Right cardiac atrium (tissue), 5 donors: ENCODE measurements around the gene RNU2-1. TPM values are rescaled to one million over a fixed set of nuclear protein-coding genes. Genes with fewer than 3 reads are reported as not detected.
"Not testable (repeated sequence)": the region's sequence is repeated elsewhere in the genome, so short reads cannot be mapped to it uniquely, and the experiment has no call there.

ENCODE experiments used
- ATAC-seq, 2 donors: fragments of 200-7000 bp; cut with Tn5 transposase; one replicate each; pipeline versions ENCODE4 v1.8.0 to v1.9.1; 2020; ENCODE audit warnings: moderate library complexity in 2 of 2, mild to moderate bottlenecking in 1 of 2
- DNase-seq, 3 donors: peaks; one replicate each; pipeline ENCODE4 v3.0.0-alpha.2; 2020
- H3K27ac ChIP-seq: one replicate; pipeline ENCODE4 v1.5.1; 2013; ENCODE audit warnings: mild to moderate bottlenecking, low read length, control low read depth, moderate library complexity
- H3K27me3 ChIP-seq: one replicate; pipeline ENCODE4 v1.6.1; 2013; ENCODE audit not compliant: control insufficient read depth, insufficient read depth
- H3K4me1 ChIP-seq: one replicate; pipeline ENCODE4 v1.6.1; 2013; ENCODE audit warnings: low read length; ENCODE audit not compliant: control insufficient read depth, insufficient read depth
- H3K4me3 ChIP-seq: one replicate; pipeline ENCODE4 v1.5.1; 2013; ENCODE audit warnings: low read length, control low read depth
- H3K9me3 ChIP-seq: one replicate; pipeline ENCODE4 v1.6.1; 2013; ENCODE audit warnings: low read length; ENCODE audit not compliant: control insufficient read depth
- WGBS: extraction: QIAGEN DNeasy Blood & Tissue Kit; methylation state at CpG from one replicate; pipeline ENCODE4 v1.1.7; 2013; 5-methylcytosine and 5-hydroxymethylcytosine counted together
- intact Hi-C, 4 donors: fragments of 100-400 bp; cut with DNase I; formaldehyde crosslinking; loops; one replicate each; pipeline versions ENCODE4 v1.11.0 to v1.14.0; 2022 to 2023
- polyA plus RNA-seq: library from polyadenylated mRNA; stranded (reverse); fragments of 200-250 nt; gene quantifications from one replicate; pipeline ENCODE4 v1.2.3, GENCODE V29; 2013
- total RNA-seq, 4 donors: library from RNA; stranded (reverse); fragmentation: NEBNext Ultra II Directional; extraction: Animal tissue kit (Norgen Biotek cat#: 25700); gene quantifications; one replicate each; pipeline ENCODE4 v1.2.1, GENCODE V29; 2021
- donor health status: healthy with polysubstance abuse.
- donor health status: DM: no; HTN: yes; CAD: no.
- donor health status: DM: no; HTN: no; CAD: no.
- donor health status: DM: no; HTN: yes; CAD: no; lungs with severe emphysema.
- donor health status: DM: yes; HTN: yes; CAD: no.

Gene RNU2-1
- total and polyA plus RNA-seq, 5 donors, result 4,539 to 8,032 (median 6,851) TPM; not detected in 1

- H3K27ac ChIP-seq, H3K27me3 ChIP-seq, H3K4me1 ChIP-seq, H3K9me3 ChIP-seq, DNase-seq, intact Hi-C loops, H3K4me3 ChIP-seq: not testable (repeated sequence)
- no CpG with 5 or more reads among the region's 7 CpGs for WGBS
- ATAC-seq, result peak; percentile 47 to 50
Observed at GRCh38 chr17:43228020-43228782, 5.6 kb downstream of the RNU2-1 start, which contains the start of gene CCDC200. Gene CCDC200, minus strand, starts transcription at chr17:43228623. Its CDS starts 69 bp downstream, at chr17:43228554.

DNA sequence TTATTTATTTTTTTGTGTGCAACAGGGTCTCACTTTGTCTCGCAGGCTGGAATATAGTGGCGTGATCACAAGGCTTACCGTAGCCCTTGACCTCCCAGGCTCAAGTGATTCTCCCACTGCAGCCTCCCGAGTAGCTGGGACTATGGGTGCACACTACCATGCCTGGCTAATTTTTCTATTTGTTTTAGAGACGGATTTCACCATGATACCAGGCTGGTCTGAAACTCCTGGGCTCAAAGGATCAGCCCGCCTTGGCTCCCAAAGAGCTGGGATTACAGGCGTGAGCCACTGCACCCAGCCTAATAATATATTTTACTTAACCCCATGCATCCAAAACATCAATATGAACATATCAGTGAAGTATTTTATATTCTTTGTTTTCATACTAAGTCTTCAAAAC lies 7.4 kb downstream of the RNU2-1 start:
- WGBS, result 96% methylated on average over 7 of the region's 7 CpGs
- intact Hi-C loops, result no loop called here
- Histone ChIP-seq H3K4me3 (no peak overlapping the region), H3K27ac (no peak overlapping the region), H3K27me3 (no peaks in the 10 kb centered on the region), H3K9me3 (no peaks in the 10 kb centered on the region), H3K4me1 (no peaks in the 10 kb centered on the region)
- no peak for ATAC-seq
- no peak for DNase-seq

GRCh38 chr17:43224146-43224705 lies 9.6 kb downstream of the RNU2-1 start:
- intact Hi-C loops, result no loop called here

DNA sequence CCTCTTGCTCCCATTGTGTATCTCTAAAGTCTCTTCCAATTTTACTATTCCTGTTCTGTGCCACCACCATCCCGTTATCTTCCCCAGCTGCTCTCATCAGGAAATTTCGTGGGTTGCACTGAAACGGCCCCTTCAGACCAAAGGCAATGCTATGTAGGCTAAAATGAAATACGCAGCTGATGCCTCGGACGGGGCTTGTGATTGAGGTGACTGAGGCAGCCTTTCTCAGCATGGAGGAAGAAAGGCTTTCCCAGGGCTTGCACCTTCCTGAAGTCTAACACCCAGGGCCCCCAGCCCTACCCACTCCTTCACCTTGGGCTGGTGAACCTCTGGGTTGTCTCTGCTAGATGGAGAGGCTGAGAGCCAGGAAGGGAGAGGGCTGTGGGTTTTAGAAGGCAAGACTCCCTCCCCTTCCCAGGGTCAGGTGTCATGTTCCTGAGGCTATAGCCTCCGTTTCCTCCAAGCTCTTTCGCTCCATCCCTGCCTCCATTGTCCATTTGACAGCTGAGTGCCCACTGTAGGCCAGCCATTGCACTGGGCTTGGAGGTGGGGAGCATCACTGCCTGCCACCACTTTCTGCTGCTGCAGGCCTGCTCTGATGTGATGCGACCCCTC lies 13.2 kb downstream of the RNU2-1 start:
- no peak for ATAC-seq
- Histone ChIP-seq H3K4me1 (no peaks in the 10 kb centered on the region), H3K27me3 (no peaks in the 10 kb centered on the region), H3K27ac (no peak overlapping the region), H3K9me3 (no peaks in the 10 kb centered on the region), H3K4me3 (no peak overlapping the region)
- intact Hi-C loops, result no loop called here
- 79% methylated on average over 9 of the region's 9 CpGs for WGBS
- no peak for DNase-seq

More at GRCh38 chr17:43224146-43224705, 9.6 kb downstream of the RNU2-1 start:
- DNase-seq (no peak), ATAC-seq (no peak)
- Histone ChIP-seq H3K9me3 (no peaks in the 10 kb centered on the region), H3K27me3 (no peaks in the 10 kb centered on the region), H3K4me1 (no peaks in the 10 kb centered on the region), H3K27ac (no peak overlapping the region), H3K4me3 (no peak overlapping the region)
- 86% methylated on average over 7 of the region's 7 CpGs for WGBS

- H3K4me3 ChIP-seq, result no peak overlapping the region
- intact Hi-C loops, result no loop called here
- DNase-seq, result no peak
- ATAC-seq, result no peak
- H3K27ac ChIP-seq, result no peak overlapping the region
- 68% methylated on average over 8 of the region's 8 CpGs for WGBS
- no peaks in the 10 kb centered on the region for H3K9me3 ChIP-seq
- no peaks in the 10 kb centered on the region for H3K27me3 ChIP-seq
- no peaks in the 10 kb centered on the region for H3K4me1 ChIP-seq
Observed at GRCh38 chr17:43219746-43220380, 13.9 kb downstream of the RNU2-1 start.

DNA sequence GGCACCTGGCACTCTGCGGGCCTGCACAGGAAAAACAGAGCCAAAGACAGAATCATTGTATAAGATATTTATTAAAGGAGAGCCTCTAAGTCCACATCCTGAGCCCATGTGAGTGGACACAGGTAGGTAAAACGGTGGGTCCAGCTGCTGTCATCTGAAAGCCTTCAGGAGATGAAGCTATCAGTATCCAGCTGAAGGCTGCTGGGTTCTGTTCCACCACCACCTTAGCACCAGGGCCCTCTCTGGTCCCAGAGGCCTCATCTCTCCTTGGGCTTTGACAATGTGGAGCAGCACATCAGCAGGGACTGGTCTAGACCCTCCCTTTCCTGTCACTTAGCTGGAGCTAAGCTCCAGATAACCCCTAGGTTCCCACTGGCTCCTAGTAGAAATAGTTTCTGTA lies 14.8 kb downstream of the RNU2-1 start:
- H3K4me1 ChIP-seq, result no peaks in the 10 kb centered on the region
- 85% methylated on average over 2 of the region's 2 CpGs for WGBS
- no peaks in the 10 kb centered on the region for H3K27me3 ChIP-seq
- H3K9me3 ChIP-seq, result no peaks in the 10 kb centered on the region
- ATAC-seq (peak in 1 of 2 donors; percentile 19), DNase-seq (no peak)
- H3K27ac ChIP-seq, result no peak overlapping the region
- intact Hi-C loops, result no loop called here
- no peak overlapping the region for H3K4me3 ChIP-seq

DNA sequence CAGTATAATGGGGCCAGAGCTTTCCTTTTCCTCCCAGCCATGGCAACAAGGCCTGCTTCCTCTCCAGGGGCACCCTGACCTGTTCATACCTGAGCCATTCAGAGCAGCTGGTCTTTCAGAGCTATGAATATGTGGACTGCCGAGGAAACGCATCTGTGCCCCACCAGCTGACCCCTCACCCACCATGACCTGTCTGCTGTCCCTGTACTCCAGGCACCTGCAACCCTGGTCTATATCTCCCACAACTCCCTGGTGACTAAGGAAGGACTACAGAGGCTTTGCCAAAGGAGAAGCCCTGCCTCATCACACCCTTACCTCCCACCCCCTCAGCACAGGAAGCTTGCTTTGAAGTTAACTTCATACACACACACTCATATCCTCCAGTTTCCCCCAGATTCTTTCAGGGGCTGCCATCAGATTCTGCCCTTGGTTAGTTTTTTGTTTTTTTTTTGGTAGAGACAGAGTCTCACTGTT lies 16.1 kb downstream of the RNU2-1 start:
- no peaks in the 10 kb centered on the region for H3K27me3 ChIP-seq
- H3K27ac ChIP-seq, result no peak overlapping the region
- H3K9me3 ChIP-seq, result no peaks in the 10 kb centered on the region
- 96% methylated on average over 2 of the region's 2 CpGs for WGBS
- no peak overlapping the region for H3K4me3 ChIP-seq
- no peak for DNase-seq
- no peak for ATAC-seq
- intact Hi-C loops, result no loop called here
- no peaks in the 10 kb centered on the region for H3K4me1 ChIP-seq

- H3K4me3 ChIP-seq, result no peak overlapping the region
- H3K4me1 ChIP-seq, result no peaks in the 10 kb centered on the region
- no peak overlapping the region for H3K27ac ChIP-seq
- H3K27me3 ChIP-seq, result no peaks in the 10 kb centered on the region
- no peaks in the 10 kb centered on the region for H3K9me3 ChIP-seq
- ATAC-seq (no peak), DNase-seq (no peak)
- 94% methylated on average over 4 of the region's 4 CpGs for WGBS
- intact Hi-C loops, result no loop called here
Observed at GRCh38 chr17:43216762-43217613, 16.8 kb downstream of the RNU2-1 start.

DNA sequence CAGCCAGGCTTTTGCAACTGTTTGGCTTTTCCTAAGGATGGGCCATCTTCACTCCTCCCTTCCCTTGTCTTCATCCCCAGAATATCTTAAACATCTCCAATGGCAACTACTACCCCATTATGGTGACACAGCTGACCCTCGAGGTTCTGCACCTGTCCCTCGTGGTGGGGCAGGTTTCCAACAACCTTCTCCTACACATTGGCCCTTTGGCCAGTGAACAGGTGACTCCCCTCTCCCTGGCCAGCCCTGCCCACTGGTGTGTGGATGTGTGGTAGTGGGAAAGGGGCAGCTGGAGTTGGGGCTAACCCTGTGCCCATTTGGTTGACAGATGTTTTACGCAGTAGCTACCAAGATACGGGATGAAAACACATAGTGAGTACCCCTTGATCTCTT lies 17.4 kb downstream of the RNU2-1 start:
- WGBS, result 88% methylated on average over 4 of the region's 4 CpGs
- Histone ChIP-seq H3K27ac (no peak overlapping the region), H3K4me3 (no peak overlapping the region), H3K9me3 (no peaks in the 10 kb centered on the region), H3K27me3 (no peaks in the 10 kb centered on the region), H3K4me1 (no peaks in the 10 kb centered on the region)
- ATAC-seq, result no peak
- no peak for DNase-seq
- intact Hi-C loops, result no loop called here

DNA sequence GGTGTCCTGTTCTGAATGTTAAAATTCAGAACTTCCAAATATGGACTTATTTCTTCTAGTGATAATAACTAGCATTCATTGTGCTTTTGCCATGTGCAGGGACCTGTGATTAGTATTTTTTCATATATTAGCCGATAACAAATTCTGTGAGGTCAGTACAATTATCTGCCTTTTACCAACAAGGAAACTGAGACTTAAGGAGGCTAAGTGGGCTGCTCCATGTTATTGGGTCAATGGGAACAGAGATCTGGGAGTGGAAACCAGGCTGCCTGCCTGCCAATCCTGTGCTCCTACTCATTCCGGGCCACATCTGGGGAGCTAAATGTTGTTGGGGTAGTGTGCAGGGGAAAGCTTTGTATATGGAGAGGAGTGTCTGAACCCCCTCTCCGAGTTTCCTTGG lies 18.4 kb downstream of the RNU2-1 start:
- intact Hi-C loops, result no loop called here
- H3K4me3 ChIP-seq, result no peak overlapping the region
- H3K27ac ChIP-seq, result no peak overlapping the region
- no peaks in the 10 kb centered on the region for H3K4me1 ChIP-seq
- DNase-seq, result no peak
- ATAC-seq, result no peak
- H3K9me3 ChIP-seq, result no peaks in the 10 kb centered on the region
- H3K27me3 ChIP-seq, result no peaks in the 10 kb centered on the region
- whole genome bisulfite sequencing, result 91% methylated on average over 3 of the region's 3 CpGs
